HG02763 (cell line): ENCODE data around the gene PDRG1.
"Not testable (repeated sequence)": the region's sequence is repeated elsewhere in the genome, so short reads cannot be mapped to it uniquely, and the experiment has no call there.

Experiments used
- ATAC-seq: cut with Tn5 transposase; IDR thresholded peaks from one replicate; pipeline ENCODE4 v1.9.1; 2021; ENCODE audit warnings: mild to moderate bottlenecking, moderate library complexity; ENCODE audit not compliant: unreplicated experiment

PDRG1 gene

GRCh38 chr20:31929631-31930030 is 22.2 kb downstream of the PDRG1 start:
- not testable (repeated sequence) for ATAC-seq

GRCh38 chr20:31927627-31928159 is 24.2 kb downstream of the PDRG1 start:
- no peak for ATAC-seq

- ATAC-seq, result no peak
Measured at GRCh38 chr20:31926493-31926892, 25.4 kb downstream of the PDRG1 start.

GRCh38 chr20:31925631-31926030 is 26.2 kb downstream of the PDRG1 start:
- no peak for ATAC-seq

GRCh38 chr20:31924561-31924960 is 27.3 kb downstream of the PDRG1 start:
- no peak for ATAC-seq

GRCh38 chr20:31923388-31924331 is 28.2 kb downstream of the PDRG1 start:
- peak; percentile 68 for ATAC-seq

GRCh38 chr20:31922588-31922987 is 29.3 kb downstream of the PDRG1 start:
- ATAC-seq, result no peak

GRCh38 chr20:31922181-31922580 is 29.7 kb downstream of the PDRG1 start:
- ATAC-seq, result no peak

GRCh38 chr20:31921480-31921879 is 30.4 kb downstream of the PDRG1 start:
- not testable (repeated sequence) for ATAC-seq

- no peak for ATAC-seq
Measured at GRCh38 chr20:31920275-31920855, 31.5 kb downstream of the PDRG1 start.

- ATAC-seq, result no peak
Measured at GRCh38 chr20:31919410-31920155, 32.3 kb downstream of the PDRG1 start.

- no peak for ATAC-seq
Measured at GRCh38 chr20:31918466-31919105, 33.3 kb downstream of the PDRG1 start.

- not testable (repeated sequence) for ATAC-seq
Measured at GRCh38 chr20:31917962-31918412, 33.9 kb downstream of the PDRG1 start.

- ATAC-seq, result no peak
Measured at GRCh38 chr20:31916708-31917107, 35.1 kb downstream of the PDRG1 start.

- no peak for ATAC-seq
Measured at GRCh38 chr20:31915491-31916280, 36.2 kb downstream of the PDRG1 start.

GRCh38 chr20:31914170-31914569 is 37.7 kb downstream of the PDRG1 start:
- ATAC-seq, result no peak

GRCh38 chr20:31913431-31914157 is 38.3 kb downstream of the PDRG1 start:
- no peak for ATAC-seq

GRCh38 chr20:31910071-31910803 is 41.6 kb downstream of the PDRG1 start:
- ATAC-seq, result no peak
